PC-9 (cell line): ENCODE data around the gene SSMEM1. TPM values are rescaled to one million over a fixed set of nuclear protein-coding genes. Genes with fewer than 3 reads are reported as not detected.
"Not testable (repeated sequence)": the region's sequence is repeated elsewhere in the genome, so short reads cannot be mapped to it uniquely, and the experiment has no call there.

Experiments
- BruUV-seq: library from RNA; stranded (reverse); fragments of 400-500 nt; replicated peaks from 2 replicates; lab custom pipeline; 2021; lab: Mats Ljungman, UMichigan
- CTCF ChIA-PET: fragments of 300-600 bp; sonication (Branson Sonifier 250); formaldehyde crosslinking; loops from one replicate; lab custom pipeline; 2022; ENCODE audit warnings: antibody characterized with exemption; lab: Charles Lee
- POLR2A ChIA-PET: fragments of 300-600 bp; sonication (Branson Sonifier 250); formaldehyde crosslinking; loops from one replicate; lab custom pipeline; 2022; ENCODE audit warnings: antibody characterized with exemption; ENCODE audit not compliant: unreplicated experiment; lab: Charles Lee
- DNase-seq, 2 experiments: peaks; one replicate each; pipeline versions ENCODE4 v3.0.0 to v3.0.0-alpha.2; 2015 to 2022; ENCODE audit warnings: mixed read lengths in 1 of 2
- H2AFZ ChIP-seq: fragments of 200-600 bp; sonication (generic); 2 replicates; pipeline ENCODE4 v1.8.1; 2017; ENCODE audit warnings: antibody characterized with exemption
- H3F3A ChIP-seq: fragments of 200-600 bp; sonication (generic); 2 replicates; pipeline ENCODE4 v1.8.1; 2017; ENCODE audit warnings: antibody characterized with exemption, mild to moderate bottlenecking, low read depth; ENCODE audit not compliant: insufficient read depth
- H3K27ac ChIP-seq: fragments of 200-600 bp; sonication (generic); 2 replicates; pipeline ENCODE4 v1.6.1; 2016; ENCODE audit warnings: mixed run types
- H3K27me3 ChIP-seq: fragments of 200-600 bp; sonication (generic); 2 replicates; pipeline ENCODE4 v1.6.1; 2016; ENCODE audit warnings: low read depth, mixed run types; ENCODE audit not compliant: insufficient read depth
- H3K36me3 ChIP-seq: fragments of 200-600 bp; sonication (generic); 2 replicates; pipeline ENCODE4 v1.6.1; 2016; ENCODE audit warnings: low read depth, mixed run types
- H3K4me1 ChIP-seq: fragments of 200-600 bp; sonication (generic); replicated peaks from 2 replicates; pipeline ENCODE4 v1.6.1; 2016; ENCODE audit warnings: mixed run types; ENCODE audit not compliant: insufficient read depth
- H3K4me2 ChIP-seq: fragments of 200-600 bp; sonication (generic); 2 replicates; pipeline ENCODE4 v1.6.1; 2017; ENCODE audit warnings: mixed run types
- H3K4me3 ChIP-seq: fragments of 200-600 bp; sonication (generic); 2 replicates; pipeline ENCODE4 v1.6.1; 2016; ENCODE audit warnings: mixed run types
- H3K79me2 ChIP-seq: fragments of 200-600 bp; sonication (generic); 2 replicates; pipeline ENCODE4 v1.6.1; 2017; ENCODE audit warnings: low read depth, mixed run types
- H3K9me2 ChIP-seq: fragments of 200-600 bp; sonication (generic); 2 replicates; pipeline ENCODE4 v1.8.1; 2017; ENCODE audit warnings: mild to moderate bottlenecking; ENCODE audit not compliant: insufficient read depth
- H3K9me3 ChIP-seq: fragments of 200-600 bp; sonication (generic); 2 replicates; pipeline ENCODE4 v1.8.1; 2016; ENCODE audit warnings: low read depth; ENCODE audit not compliant: insufficient read depth
- H4K20me1 ChIP-seq: fragments of 200-600 bp; sonication (generic); 2 replicates; pipeline ENCODE4 v1.8.1; 2017; ENCODE audit not compliant: insufficient read depth
- CTCF ChIP-seq: fragments of 200-600 bp; sonication (generic); conservative IDR thresholded peaks from 2 replicates; pipeline ENCODE4 v1.6.1; 2017; ENCODE audit warnings: mixed run types, antibody characterized with exemption, mild to moderate bottlenecking, moderate library complexity
- EZH2 ChIP-seq: fragments of 200-600 bp; sonication (generic); IDR thresholded peaks from 2 replicates; pipeline ENCODE4 v1.8.0; 2017; ENCODE audit warnings: antibody characterized with exemption, low read depth
- intact Hi-C: fragments of 100-400 bp; cut with micrococcal nuclease; formaldehyde crosslinking; loops from one replicate; pipeline ENCODE4 v1.10.0; 2022; ENCODE audit not compliant: unreplicated experiment
- total RNA-seq: library from RNA; stranded (reverse); gene quantifications from 2 replicates; pipeline ENCODE4 v1.2.3, GENCODE V29; 2021

SSMEM1 gene
- total RNA-seq, 1 experiment from 2014 or later, result not detected

GRCh38 chr7:130182990-130183389 lies 24.7 kb upstream of the SSMEM1 start:
- intact Hi-C loops, result loop anchor here (5.0 kb wide), 1 partner anchor 379 kb away; no protein-coding TSS in a partner anchor
- Histone ChIP-seq H3K27me3 (no peaks in the 10 kb centered on the region), H3K79me2 (no peaks in the 10 kb centered on the region), H3K4me3 (no peak overlapping the region), H2AFZ (no peak overlapping the region), H3F3A (no peaks in the 10 kb centered on the region), H3K9me3 (no peaks in the 10 kb centered on the region), H3K9me2 (no peaks in the 10 kb centered on the region), H4K20me1 (no peaks in the 10 kb centered on the region), H3K4me2 (no peak overlapping the region), H3K36me3 (peaks cover 42% of the 10 kb centered on the region), H3K27ac (no peak overlapping the region), H3K4me1 (no peaks in the 10 kb centered on the region)
- TF ChIP-seq CTCF (no peak), EZH2 (no peak)
- CTCF ChIA-PET, result no interaction called here
- BruUV-seq, result no TSS peak
- POLR2A ChIA-PET, result no interaction called here
- DNase-seq, result no peak

GRCh38 chr7:130184349-130184748 lies 23.3 kb upstream of the SSMEM1 start:
- H3F3A ChIP-seq, H3K9me2 ChIP-seq, H3K9me3 ChIP-seq, H3K4me1 ChIP-seq, H2AFZ ChIP-seq, H4K20me1 ChIP-seq, H3K27me3 ChIP-seq, H3K4me2 ChIP-seq, BruUV-seq, H3K27ac ChIP-seq, POLR2A ChIA-PET, H3K4me3 ChIP-seq, DNase-seq, H3K79me2 ChIP-seq: not testable (repeated sequence)
- CTCF ChIA-PET, result interaction anchor here (0.5 kb wide), 1 partner anchor 15 kb away, joined by 4 read pairs; no protein-coding TSS in a partner anchor
- intact Hi-C loops, result loop anchor here (5.0 kb wide), 1 partner anchor 378 kb away; no protein-coding TSS in a partner anchor
- peaks cover 40% of the 10 kb centered on the region for H3K36me3 ChIP-seq

GRCh38 chr7:130187360-130187759 lies 20.3 kb upstream of the SSMEM1 start:
- H4K20me1 ChIP-seq, result no peaks in the 10 kb centered on the region
- ChIA-PET POLR2A (no interaction called here), CTCF (interaction anchor here (0.6 kb wide), 1 partner anchor 69 kb away, joined by 4 read pairs; no protein-coding TSS in a partner anchor)
- no peak overlapping the region for H3K4me3 ChIP-seq
- H3F3A ChIP-seq, result no peaks in the 10 kb centered on the region
- no peaks in the 10 kb centered on the region for H3K9me3 ChIP-seq
- no peak overlapping the region for H2AFZ ChIP-seq
- H3K9me2 ChIP-seq, result no peaks in the 10 kb centered on the region
- BruUV-seq, result no TSS peak
- no peak overlapping the region for H3K4me2 ChIP-seq
- intact Hi-C loops, result no loop called here
- no peak overlapping the region for H3K27ac ChIP-seq
- H3K79me2 ChIP-seq, result no peaks in the 10 kb centered on the region
- no peak for TF ChIP-seq CTCF
- TF ChIP-seq EZH2, result no peak
- no peaks in the 10 kb centered on the region for H3K27me3 ChIP-seq
- peaks cover 29% of the 10 kb centered on the region for H3K36me3 ChIP-seq
- no peak for DNase-seq
- H3K4me1 ChIP-seq, result no peaks in the 10 kb centered on the region

GRCh38 chr7:130189343-130189742 lies 18.3 kb upstream of the SSMEM1 start:
- no peaks in the 10 kb centered on the region for H3K79me2 ChIP-seq
- no peak overlapping the region for H3K27ac ChIP-seq
- no peaks in the 10 kb centered on the region for H3K9me2 ChIP-seq
- H3F3A ChIP-seq, result no peaks in the 10 kb centered on the region
- intact Hi-C loops, result no loop called here
- H2AFZ ChIP-seq, result no peak overlapping the region
- BruUV-seq, result no TSS peak
- no peaks in the 10 kb centered on the region for H3K4me1 ChIP-seq
- ChIA-PET CTCF (no interaction called here), POLR2A (no interaction called here)
- H3K4me3 ChIP-seq, result no peak overlapping the region
- H3K27me3 ChIP-seq, result no peaks in the 10 kb centered on the region
- no peak for DNase-seq
- no peaks in the 10 kb centered on the region for H4K20me1 ChIP-seq
- no peak overlapping the region for H3K4me2 ChIP-seq
- TF ChIP-seq EZH2, result no peak
- no peak for TF ChIP-seq CTCF
- peaks cover 17% of the 10 kb centered on the region for H3K36me3 ChIP-seq
- no peaks in the 10 kb centered on the region for H3K9me3 ChIP-seq
